GM12801 (cell line): Measurements from ENCODE around the gene DAP.

Source experiments
- TF ChIP-seq, protein P1 (sequence below): IDR thresholded peaks from one replicate; pipeline ENCODE4 v1.5.1; 2011; ENCODE audit warnings: control low read depth; ENCODE audit not compliant: insufficient read length; ENCODE audit errors: extremely low read depth

DAP gene

DNA sequence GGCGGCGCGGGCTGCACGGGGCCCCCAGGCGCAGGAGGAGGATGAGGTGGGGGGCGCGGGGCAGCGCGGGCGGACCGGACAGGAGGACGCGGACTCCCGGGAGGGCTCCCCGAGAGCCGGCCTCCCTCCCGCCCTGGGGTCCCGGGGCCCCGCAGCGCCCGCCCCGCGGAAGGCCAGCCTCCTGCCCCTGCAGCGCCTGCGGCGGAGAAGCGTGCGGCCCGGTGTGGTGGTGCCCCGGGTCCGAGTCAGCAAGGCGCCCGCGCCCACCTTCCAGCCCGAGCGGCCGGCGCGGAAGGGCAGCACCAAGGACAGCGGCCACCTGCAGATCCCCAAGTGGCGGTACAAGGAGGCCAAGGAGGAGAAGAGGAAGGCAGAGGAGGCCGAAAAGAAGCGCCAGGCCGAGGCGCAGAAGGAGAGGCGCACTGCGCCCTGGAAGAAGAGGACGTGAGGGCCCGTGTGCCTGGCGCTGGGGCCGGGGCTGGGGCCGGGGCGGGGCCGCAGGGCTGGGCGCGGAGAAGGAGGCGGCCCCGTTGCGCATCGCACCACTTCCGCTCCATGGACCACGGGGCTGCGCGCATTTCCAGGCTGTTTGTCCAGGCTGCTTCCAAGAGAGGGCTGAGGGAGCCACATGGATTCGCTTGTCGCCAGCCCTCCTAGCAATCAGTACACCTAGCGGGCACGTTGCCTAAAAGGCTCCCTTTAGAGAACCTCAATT is 111.2 kb downstream of the DAP start:
- TF ChIP-seq, protein P1, sequence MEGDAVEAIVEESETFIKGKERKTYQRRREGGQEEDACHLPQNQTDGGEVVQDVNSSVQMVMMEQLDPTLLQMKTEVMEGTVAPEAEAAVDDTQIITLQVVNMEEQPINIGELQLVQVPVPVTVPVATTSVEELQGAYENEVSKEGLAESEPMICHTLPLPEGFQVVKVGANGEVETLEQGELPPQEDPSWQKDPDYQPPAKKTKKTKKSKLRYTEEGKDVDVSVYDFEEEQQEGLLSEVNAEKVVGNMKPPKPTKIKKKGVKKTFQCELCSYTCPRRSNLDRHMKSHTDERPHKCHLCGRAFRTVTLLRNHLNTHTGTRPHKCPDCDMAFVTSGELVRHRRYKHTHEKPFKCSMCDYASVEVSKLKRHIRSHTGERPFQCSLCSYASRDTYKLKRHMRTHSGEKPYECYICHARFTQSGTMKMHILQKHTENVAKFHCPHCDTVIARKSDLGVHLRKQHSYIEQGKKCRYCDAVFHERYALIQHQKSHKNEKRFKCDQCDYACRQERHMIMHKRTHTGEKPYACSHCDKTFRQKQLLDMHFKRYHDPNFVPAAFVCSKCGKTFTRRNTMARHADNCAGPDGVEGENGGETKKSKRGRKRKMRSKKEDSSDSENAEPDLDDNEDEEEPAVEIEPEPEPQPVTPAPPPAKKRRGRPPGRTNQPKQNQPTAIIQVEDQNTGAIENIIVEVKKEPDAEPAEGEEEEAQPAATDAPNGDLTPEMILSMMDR: no peak

DNA sequence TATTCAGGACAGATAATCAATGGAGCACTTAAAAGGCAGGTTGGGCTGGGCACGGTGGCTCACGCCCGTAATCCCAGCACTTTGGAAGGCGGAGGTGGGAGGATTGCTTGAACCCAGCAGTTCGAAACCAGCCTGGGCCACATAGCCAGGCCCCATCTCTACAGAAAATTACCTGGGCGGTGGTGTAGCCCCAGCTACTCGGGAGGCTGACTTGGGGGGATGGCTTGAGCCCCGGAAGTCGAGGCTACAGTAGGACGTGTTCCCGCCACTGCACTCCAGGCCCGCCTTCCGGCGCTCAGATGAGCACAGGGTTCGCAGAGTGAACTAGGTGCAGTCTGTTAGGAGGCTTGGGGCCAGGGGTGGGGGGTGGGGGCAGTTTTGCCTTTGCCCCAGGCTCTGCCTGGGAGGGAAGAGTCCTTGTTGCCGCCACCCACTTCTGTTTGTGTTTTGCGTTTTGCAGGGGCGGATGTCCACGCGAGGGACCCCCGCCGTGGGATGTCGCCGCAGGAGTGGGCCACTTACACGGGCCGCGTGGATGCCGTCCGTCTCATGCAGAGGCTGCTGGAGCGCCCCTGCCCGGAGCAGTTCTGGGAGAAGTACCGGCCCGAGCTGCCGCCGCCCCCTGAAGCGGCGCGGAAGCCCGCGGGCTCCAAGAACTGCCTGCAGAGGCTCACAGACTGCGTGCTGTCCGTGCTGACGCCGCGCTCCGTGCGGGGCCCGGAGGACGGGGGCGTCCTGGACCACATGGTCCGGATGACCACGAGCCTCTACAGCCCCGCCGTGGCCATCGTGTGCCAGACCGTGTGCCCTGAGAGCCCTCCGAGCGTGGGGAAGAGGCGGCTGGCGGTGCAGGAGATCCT is 112.0 kb downstream of the DAP start:
- TF ChIP-seq, protein P1: no peak

DNA sequence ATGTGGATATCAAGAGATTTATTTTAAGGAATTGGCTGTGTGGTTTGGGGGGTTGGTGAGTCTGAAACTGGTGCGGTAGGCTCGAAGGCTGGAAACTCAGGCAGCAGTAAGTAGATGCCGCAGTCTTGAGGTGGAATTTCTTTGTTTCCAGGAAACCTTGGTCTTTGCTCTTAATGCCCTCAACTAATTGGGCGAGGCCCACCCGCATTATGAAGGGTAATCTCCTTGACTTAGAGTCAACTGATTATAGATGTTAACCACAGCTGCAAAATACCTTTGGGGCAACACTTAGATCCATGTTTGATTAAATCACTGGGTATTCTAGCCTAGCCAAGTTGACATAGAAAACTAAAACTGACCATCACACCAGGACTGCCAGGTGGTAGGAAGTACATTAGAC is 113.4 kb downstream of the DAP start:
- TF ChIP-seq, protein P1: no peak

DNA sequence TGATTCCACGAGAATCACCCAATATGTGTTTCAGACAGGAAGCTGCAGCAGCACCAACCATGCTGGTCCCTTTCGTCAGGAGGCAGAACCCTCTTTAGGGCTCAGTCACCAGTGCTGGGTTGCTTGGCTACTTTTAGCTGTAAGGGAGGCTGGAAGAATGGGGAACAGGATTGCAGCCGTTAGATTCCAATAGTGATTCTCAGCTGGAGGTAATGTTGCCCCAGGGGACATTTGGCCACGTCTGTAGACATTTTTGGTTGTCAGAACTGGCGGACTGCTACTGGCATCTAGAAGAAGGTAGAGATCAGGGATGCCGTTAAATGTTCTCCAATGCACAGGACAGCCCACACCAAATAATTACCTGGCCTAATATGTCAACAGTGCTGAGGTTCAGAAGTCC is 115.4 kb downstream of the DAP start:
- TF ChIP-seq, protein P1: no peak

DNA sequence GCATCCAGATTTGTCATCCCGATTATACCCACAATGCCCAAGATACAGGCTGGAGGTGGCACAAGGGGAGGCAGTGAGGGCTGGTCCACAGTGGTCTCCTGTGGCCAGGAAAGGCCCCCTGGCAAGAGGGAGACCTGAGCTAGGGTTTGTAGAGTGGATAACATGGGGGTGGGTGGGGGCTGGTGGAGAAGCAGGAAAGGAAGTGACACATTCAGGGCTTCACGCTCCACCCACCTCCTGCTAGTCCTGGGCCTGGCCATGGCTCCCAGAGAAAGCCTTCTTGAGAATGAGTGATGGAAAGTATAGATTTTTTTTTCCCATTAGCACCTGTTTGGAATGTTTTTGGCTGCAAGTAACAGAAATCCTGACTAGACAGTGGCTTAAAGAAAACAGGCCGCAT is 115.9 kb downstream of the DAP start:
- TF ChIP-seq, protein P1: no peak

DNA sequence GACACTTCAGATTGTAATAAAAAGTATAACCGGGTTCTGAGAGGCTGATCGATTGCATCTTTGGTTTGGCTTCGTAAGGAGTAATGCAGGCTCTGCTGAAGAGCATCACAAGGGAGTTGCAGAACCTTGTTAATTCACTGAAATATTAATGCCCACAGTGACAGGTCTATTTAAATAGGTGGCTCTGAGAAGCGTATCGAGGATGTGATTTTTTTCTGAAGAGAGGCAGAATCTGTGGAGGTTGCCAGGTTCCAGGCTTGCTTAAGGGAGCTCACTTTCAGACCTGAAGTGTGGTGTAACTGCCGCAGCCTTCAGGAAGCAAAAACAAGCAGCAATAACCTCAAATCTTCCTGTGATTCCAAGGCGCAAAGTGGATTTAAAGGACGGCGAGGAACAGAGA is 116.8 kb downstream of the DAP start:
- TF ChIP-seq, protein P1: no peak

DNA sequence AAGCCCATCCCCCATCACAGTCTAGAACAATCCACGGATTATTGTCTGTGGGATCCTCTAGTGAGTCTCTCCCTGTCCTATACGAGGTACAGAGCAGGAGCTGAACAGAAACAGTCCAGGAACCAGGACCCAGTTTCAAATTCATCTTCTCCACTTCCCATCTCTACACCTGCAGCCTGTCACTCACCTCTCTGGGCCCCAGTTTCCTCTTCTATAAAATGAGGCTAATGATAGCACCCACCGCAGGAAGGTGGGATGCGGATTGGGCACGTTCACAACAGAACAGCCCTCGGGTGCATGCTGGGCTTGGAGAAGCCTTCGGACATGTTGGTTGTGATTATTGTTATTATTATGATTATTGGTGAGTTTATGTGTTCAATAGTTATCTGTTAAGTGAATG is 118.7 kb downstream of the DAP start:
- TF ChIP-seq, protein P1: no peak
